Measurements from ENCODE around the gene ACMSD. TPM values are rescaled to one million over a fixed set of nuclear protein-coding genes. Genes with fewer than 3 reads are reported as not detected.

ACMSD gene
- total RNA-seq, 4 donors from 2014 or later = 0.56 TPM; not detected in 3

DNA sequence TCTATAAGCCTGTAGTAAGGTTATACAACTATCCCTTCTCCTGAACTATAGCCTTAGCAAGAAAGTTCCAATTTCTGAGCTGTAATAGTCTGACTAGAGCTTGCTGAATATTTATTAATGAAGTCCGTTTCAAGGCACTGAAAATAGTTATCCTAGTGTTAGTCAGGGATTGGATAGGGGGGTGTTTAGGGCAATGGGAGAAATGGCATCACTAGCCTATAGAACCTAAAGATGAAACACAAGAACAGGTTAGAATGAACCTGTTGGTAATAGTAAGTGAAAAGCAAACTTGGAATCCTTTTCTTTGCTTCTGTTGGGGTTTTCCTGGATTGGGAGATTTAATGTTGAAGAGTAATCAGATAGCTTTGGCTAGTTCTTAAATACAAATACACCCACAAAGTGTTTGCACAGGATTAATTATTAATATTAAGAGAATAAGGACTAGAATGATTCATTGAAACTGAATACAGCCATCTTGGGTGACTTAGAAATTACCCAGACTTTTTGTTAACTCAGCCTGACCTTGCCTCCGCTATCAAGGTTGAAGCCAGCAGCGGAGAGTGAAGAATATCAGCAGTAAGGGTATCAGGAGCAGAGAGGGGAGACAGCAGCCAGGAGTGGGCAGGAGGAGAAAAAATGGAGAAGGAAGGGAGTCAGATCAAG is 94.6 kb downstream of the ACMSD start:
- Histone ChIP-seq H3K27ac (no peak overlapping the region), H3K9me3 (no peaks in the 10 kb centered on the region), H3K36me3 (peaks cover 15% of the 10 kb centered on the region), H3K4me3 (no peak overlapping the region), H3K4me1 (peaks cover 36% of the 10 kb centered on the region), H3K27me3 (no peaks in the 10 kb centered on the region)
- 97% methylated on average over 3 of the region's 3 CpGs for WGBS
- no peak for DNase-seq (ENCODE audit: low spot score in 2 of 2)
- TF ChIP-seq, protein P1, sequence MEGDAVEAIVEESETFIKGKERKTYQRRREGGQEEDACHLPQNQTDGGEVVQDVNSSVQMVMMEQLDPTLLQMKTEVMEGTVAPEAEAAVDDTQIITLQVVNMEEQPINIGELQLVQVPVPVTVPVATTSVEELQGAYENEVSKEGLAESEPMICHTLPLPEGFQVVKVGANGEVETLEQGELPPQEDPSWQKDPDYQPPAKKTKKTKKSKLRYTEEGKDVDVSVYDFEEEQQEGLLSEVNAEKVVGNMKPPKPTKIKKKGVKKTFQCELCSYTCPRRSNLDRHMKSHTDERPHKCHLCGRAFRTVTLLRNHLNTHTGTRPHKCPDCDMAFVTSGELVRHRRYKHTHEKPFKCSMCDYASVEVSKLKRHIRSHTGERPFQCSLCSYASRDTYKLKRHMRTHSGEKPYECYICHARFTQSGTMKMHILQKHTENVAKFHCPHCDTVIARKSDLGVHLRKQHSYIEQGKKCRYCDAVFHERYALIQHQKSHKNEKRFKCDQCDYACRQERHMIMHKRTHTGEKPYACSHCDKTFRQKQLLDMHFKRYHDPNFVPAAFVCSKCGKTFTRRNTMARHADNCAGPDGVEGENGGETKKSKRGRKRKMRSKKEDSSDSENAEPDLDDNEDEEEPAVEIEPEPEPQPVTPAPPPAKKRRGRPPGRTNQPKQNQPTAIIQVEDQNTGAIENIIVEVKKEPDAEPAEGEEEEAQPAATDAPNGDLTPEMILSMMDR (IDR thresholded peaks at IDR 0.05) = no peak
- TF ChIP-seq EP300 (IDR thresholded peaks at IDR 0.05) = no peak
- TF ChIP-seq POLR2A (IDR thresholded peaks at IDR 0.05) = no peak
- no peak for TF ChIP-seq POLR2AphosphoS5 (IDR thresholded peaks at IDR 0.05)

GRCh38 chr2:134933732-134934131 is 95.3 kb downstream of the ACMSD start:
- peaks cover 36% of the 10 kb centered on the region for H3K4me1 ChIP-seq
- no peaks in the 10 kb centered on the region for H3K27me3 ChIP-seq
- DNase-seq (ENCODE audit: low spot score in 2 of 2) = no peak
- H3K36me3 ChIP-seq = peaks cover 15% of the 10 kb centered on the region
- H3K9me3 ChIP-seq = no peaks in the 10 kb centered on the region
- TF ChIP-seq POLR2A (IDR thresholded peaks at IDR 0.05) = no peak
- TF ChIP-seq POLR2AphosphoS5 (IDR thresholded peaks at IDR 0.05) = no peak
- TF ChIP-seq, protein P1 (IDR thresholded peaks at IDR 0.05) = no peak
- no peak for TF ChIP-seq EP300 (IDR thresholded peaks at IDR 0.05)
- H3K27ac ChIP-seq = no peak overlapping the region
- 95% methylated on average over 1 of the region's 1 CpG for WGBS
- H3K4me3 ChIP-seq = no peak overlapping the region

GRCh38 chr2:134934150-134934549 is 95.7 kb downstream of the ACMSD start:
- Histone ChIP-seq H3K4me1 (peaks cover 36% of the 10 kb centered on the region), H3K4me3 (no peak overlapping the region), H3K9me3 (no peaks in the 10 kb centered on the region), H3K36me3 (peaks cover 18% of the 10 kb centered on the region), H3K27ac (no peak overlapping the region), H3K27me3 (no peaks in the 10 kb centered on the region)
- no peak for DNase-seq (ENCODE audit: low spot score in 2 of 2)
- 57% methylated on average over 2 of the region's 2 CpGs for WGBS
- TF ChIP-seq POLR2AphosphoS5 (IDR thresholded peaks at IDR 0.05) (no peak), POLR2A (IDR thresholded peaks at IDR 0.05) (no peak), EP300 (IDR thresholded peaks at IDR 0.05) (no peak)
- TF ChIP-seq, protein P1 (IDR thresholded peaks at IDR 0.05) = no peak

DNA sequence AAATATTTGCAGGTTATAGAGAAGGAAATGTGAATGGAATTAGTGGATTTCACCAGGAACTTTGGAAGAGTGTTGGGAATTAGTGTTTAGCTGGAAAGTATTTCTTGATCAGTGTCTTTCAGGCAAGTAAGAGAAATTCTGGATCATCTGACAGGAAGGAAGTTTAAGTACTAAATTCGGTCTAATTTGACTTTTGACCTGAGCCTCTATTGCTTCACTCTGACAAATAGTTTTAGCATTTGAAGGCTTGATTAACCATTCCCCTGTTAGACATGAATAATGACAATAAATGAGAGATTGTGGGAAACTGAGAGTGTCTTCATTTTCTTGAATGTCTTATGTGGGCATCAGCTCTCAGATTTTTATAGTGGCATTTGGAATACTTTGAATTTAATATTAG is 96.2 kb downstream of the ACMSD start:
- Histone ChIP-seq H3K27me3 (no peaks in the 10 kb centered on the region), H3K4me1 (peaks cover 36% of the 10 kb centered on the region), H3K4me3 (no peak overlapping the region), H3K27ac (no peak overlapping the region), H3K9me3 (no peaks in the 10 kb centered on the region), H3K36me3 (peaks cover 19% of the 10 kb centered on the region)
- TF ChIP-seq POLR2AphosphoS5 (IDR thresholded peaks at IDR 0.05) = no peak
- TF ChIP-seq, protein P1 (IDR thresholded peaks at IDR 0.05) = no peak
- no peak for DNase-seq (ENCODE audit: low spot score in 2 of 2)
- 30% methylated on average over 1 of the region's 1 CpG for WGBS

DNA sequence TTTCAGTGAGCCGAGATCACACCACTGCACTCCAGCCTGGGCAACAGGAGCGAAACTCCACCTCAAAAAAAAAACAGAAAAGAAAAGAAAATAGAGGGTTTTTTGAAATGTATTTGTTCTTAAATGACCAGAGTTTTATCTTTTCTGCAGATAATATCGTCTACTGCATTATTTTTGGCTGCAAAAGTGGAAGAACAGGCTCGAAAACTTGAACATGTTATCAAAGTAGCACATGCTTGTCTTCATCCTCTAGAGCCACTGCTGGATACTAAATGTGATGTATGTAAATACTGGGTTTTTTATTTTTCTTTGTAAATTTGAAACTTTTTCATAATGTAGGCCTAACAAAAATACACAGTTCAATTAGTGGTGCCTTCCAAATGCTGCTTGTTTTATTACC is 98.3 kb downstream of the ACMSD start:
- Histone ChIP-seq H3K27me3 (no peaks in the 10 kb centered on the region), H3K9me3 (no peaks in the 10 kb centered on the region), H3K36me3 (peaks cover 37% of the 10 kb centered on the region), H3K27ac (no peak overlapping the region), H3K4me3 (no peak overlapping the region), H3K4me1 (peaks cover 36% of the 10 kb centered on the region)
- no peak for DNase-seq (ENCODE audit: low spot score in 2 of 2)
- TF ChIP-seq POLR2AphosphoS5 (IDR thresholded peaks at IDR 0.05) (no peak), POLR2A (IDR thresholded peaks at IDR 0.05) (no peak), EP300 (IDR thresholded peaks at IDR 0.05) (no peak)
- TF ChIP-seq, protein P1 (IDR thresholded peaks at IDR 0.05) = no peak
- 49% methylated on average over 4 of the region's 4 CpGs for WGBS
